Measurements from ENCODE around the gene CDH4.

CDH4 gene

DNA sequence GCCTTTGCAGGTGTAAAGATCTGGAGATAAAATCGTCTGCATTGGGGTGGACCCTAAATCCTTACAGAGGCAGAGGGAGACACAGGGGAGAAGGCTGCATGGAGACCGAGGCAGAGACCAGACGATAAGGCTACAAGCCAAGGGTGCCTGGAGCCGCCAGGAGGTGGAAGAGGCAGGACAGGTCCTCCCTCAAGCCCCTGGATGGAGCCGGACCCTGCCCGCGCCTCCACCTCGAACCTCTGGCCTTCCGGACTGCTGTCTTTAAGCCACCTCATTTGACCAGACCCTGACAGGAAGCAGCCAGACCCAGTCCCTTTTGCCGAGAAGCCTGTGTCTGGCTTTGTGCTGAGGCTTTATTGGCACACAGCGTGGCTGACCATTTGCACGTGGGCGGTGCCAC, 629.8 kb downstream of the CDH4 start:
- TF ChIP-seq ZFX (IDR thresholded peaks at IDR 0.05) = no peak
- no peak for TF ChIP-seq CTCF (conservative IDR thresholded peaks at IDR 0.05)
- no peak overlapping the region for H3K27ac ChIP-seq

DNA sequence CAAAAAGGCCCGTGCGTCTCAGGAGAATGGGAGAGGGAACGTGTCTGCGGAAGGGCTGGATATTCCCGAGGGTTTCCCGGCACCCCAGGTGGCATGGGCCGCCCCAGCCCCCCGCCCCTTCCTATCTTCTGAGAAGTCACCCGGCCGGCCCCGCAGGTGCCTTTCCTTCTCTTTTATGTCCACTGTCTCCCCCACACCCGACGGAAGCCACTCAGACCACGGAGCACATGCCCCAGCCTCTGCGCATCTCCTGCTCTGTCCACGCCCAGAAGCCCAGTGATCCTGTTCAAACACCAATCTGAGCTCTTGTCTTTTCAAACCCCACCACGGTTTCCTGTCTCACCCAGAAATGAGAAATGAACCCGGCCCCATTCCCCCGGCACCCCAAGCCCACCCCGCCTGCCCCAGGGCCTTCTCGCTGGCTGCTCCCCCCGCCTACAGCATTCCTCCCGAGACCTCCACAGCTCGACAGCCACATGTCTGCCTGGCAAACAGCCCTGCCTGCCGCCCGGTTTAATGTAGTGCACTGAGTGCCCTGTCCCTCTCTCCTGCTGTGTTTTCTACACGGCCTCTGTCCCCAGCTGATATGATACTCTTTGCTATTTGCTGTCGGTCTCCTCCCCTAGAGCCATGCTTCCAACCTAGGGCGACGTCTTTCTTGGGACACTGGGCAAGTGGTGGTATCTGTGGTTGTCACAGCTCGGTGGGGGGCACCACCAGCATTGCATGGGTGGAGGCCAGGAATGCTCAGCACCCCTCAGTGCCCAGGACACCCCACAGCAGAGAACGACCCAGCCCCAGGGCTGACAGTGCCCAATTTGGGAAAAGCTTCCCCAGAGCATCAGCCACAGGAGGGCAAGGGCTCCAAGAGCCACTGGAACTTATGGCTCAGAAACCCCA, 630.9 kb downstream of the CDH4 start:
- no peak overlapping the region for H3K27ac ChIP-seq
- TF ChIP-seq ZFX (IDR thresholded peaks at IDR 0.05) (no peak), CTCF (conservative IDR thresholded peaks at IDR 0.05) (no peak)

DNA sequence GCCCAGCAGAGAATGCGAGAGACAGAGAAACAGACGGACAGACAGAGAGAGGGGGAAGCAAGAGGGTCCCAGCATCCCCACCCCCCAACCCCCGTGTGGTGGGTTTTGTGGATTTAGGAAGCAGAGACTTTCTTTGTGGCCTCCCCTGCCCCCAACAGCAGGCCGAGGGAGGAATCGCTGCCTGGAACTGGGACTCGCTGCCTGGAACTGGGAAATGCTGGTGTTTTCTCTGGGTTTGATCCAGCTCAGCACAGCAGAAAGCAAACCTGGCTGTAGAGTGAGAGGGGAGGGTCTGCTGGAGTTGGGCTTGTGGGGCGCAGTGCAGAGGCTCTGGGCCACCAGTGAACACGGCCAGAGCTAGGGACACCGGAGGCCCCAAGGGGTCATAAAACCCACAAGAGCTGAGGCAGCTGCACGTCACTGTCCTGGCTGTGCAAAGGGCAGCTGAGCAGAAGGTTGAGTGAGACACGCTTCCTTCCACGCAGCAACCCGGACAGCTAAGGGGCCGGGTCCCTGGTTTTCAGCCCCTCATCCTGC, 631.9 kb downstream of the CDH4 start:
- TF ChIP-seq ZFX (IDR thresholded peaks at IDR 0.05) (no peak), CTCF (conservative IDR thresholded peaks at IDR 0.05) (no peak)
- H3K27ac ChIP-seq = no peak overlapping the region

DNA sequence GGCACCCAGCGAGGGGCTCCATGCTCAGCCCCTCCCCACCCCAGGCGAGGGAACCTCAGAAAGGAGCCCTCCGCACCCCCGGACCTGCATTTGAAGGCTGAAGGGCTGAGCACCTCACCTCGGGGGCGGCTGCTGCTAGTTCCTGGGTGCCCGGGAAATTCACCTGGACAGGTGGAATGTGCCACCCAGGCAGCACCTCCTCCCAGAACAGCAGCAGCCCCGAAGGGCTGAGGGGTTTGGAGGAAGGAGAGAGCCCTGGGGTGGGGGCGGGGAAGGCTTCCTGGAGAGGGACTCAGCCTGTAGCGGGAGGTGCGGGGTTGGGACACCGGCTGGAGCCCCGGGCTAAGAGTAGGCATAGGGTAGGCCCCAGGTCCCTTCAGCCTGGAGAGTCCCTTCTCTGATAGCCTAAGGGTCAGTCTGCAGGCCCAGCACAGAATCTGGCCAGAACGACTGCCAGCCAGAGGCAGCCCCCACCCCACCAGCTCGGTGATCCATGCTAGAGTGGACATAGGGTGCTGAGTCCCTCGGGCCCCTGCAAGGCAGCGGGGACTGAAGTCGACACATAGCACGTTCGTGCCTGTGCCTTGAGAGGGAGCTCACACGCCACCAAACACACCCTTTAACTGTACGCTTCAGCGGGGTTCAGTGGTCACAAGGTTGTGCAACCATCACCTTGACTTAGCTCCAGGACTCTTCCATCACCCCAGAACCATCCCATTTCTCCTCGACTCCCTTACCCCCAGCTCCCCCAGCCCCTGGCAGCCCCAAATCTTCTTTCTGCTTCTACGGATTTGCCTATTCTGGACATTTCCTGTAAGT, 632.7 kb downstream of the CDH4 start:
- TF ChIP-seq ZFX (IDR thresholded peaks at IDR 0.05) (no peak), CTCF (conservative IDR thresholded peaks at IDR 0.05) (no peak)
- H3K27ac ChIP-seq = no peak overlapping the region

GRCh38 chr20:61885759-61886715, 634.0 kb downstream of the CDH4 start:
- TF ChIP-seq ZFX (IDR thresholded peaks at IDR 0.05) (no peak), CTCF (conservative IDR thresholded peaks at IDR 0.05) (no peak)
- H3K27ac ChIP-seq = no peak overlapping the region

- peak; percentile 94 for TF ChIP-seq CTCF (conservative IDR thresholded peaks at IDR 0.05)
- TF ChIP-seq ZFX (IDR thresholded peaks at IDR 0.05) = no peak
- H3K27ac ChIP-seq = no peak overlapping the region
These were observed 634.9 kb downstream of the CDH4 start for GRCh38 chr20:61886721-61887595.

Measured in C4-2B (cell line).